AG09309 (cell line): Measurements from ENCODE around the gene HK1.
A peak's percentile ranks its signal among the peaks of the same experiment; 100 is the strongest.

Experiments
- DNase-seq: peaks from one replicate; pipeline ENCODE4 v3.0.0-alpha.2; 2010; ENCODE audit warnings: low read depth
- H3K4me3 ChIP-seq: 2 replicates; pipeline ENCODE4 v1.5.1; 2011; ENCODE audit warnings: mild to moderate bottlenecking, low read depth, low read length, moderate library complexity; ENCODE audit not compliant: control insufficient read depth
- CTCF ChIP-seq: IDR thresholded peaks from 2 replicates; pipeline ENCODE4 v1.5.1; 2011; ENCODE audit warnings: mild to moderate bottlenecking, low read depth, low read length, inconsistent platforms; ENCODE audit not compliant: insufficient read depth, control insufficient read depth; ENCODE audit errors: missing control alignments

The HK1 gene

GRCh38 chr10:69406302-69406811, 128.1 kb downstream of the HK1 start:
- no peak for DNase-seq
- H3K4me3 ChIP-seq, result no peak overlapping the region
- TF ChIP-seq CTCF, result no peak

GRCh38 chr10:69406816-69407580, 128.7 kb downstream of the HK1 start:
- no peak overlapping the region for H3K4me3 ChIP-seq
- no peak for TF ChIP-seq CTCF
- DNase-seq, result no peak

GRCh38 chr10:69407621-69408301, 129.5 kb downstream of the HK1 start:
- TF ChIP-seq CTCF, result peak; percentile 11
- no peak overlapping the region for H3K4me3 ChIP-seq
- no peak for DNase-seq

GRCh38 chr10:69408318-69409175, 130.3 kb downstream of the HK1 start:
- TF ChIP-seq CTCF, result peak; percentile 60
- H3K4me3 ChIP-seq, result peak overlapping the region; percentile 40
- peak; percentile 71 for DNase-seq

- peak overlapping the region; percentile 40 for H3K4me3 ChIP-seq
- no peak for TF ChIP-seq CTCF
- DNase-seq, result no peak
Observed at GRCh38 chr10:69409176-69409495, 130.8 kb downstream of the HK1 start.

GRCh38 chr10:69409968-69410367, 131.7 kb downstream of the HK1 start:
- H3K4me3 ChIP-seq, result no peak overlapping the region
- no peak for DNase-seq
- TF ChIP-seq CTCF, result no peak
